Psoas muscle (tissue), 8 donors: ENCODE results near the gene CARMIL1. TPM values are rescaled to one million over a fixed set of nuclear protein-coding genes. Genes with fewer than 3 reads are reported as not detected.

Experiments used
- ATAC-seq, 4 donors: fragments of 200-7000 bp; cut with Tn5 transposase; one replicate each; pipeline ENCODE4 v1.9.1; 2020; ENCODE audit warnings: moderate library complexity in 3 of 4, mild to moderate bottlenecking in 2 of 4
- DNase-seq, 2 donors: peaks; one replicate each; pipeline ENCODE4 v3.0.0-alpha.2; 2020
- H3K27ac ChIP-seq: fragments of 200-600 bp; one replicate; pipeline ENCODE4 v1.8.0; 2022
- H3K27me3 ChIP-seq, 3 donors: fragments of 200-600 bp in 1 of 3; one replicate each; pipeline versions ENCODE4 v1.6.1 to v1.8.0; 2013 to 2022; ENCODE audit warnings: low read length in 2 of 3, mild to moderate bottlenecking in 2 of 3, moderate library complexity in 1 of 3; ENCODE audit not compliant: insufficient read depth in 3 of 3
- H3K36me3 ChIP-seq, 2 donors: fragments of 200-600 bp in 1 of 2; one replicate each; pipeline versions ENCODE4 v1.6.1 to v1.8.0; 2013 to 2022; ENCODE audit warnings: low read depth in 1 of 2, mild to moderate bottlenecking in 1 of 2, moderate library complexity in 1 of 2; ENCODE audit not compliant: insufficient read depth in 1 of 2
- H3K4me1 ChIP-seq: fragments of 200-600 bp; one replicate; pipeline ENCODE4 v1.8.0; 2022
- H3K4me3 ChIP-seq: fragments of 200-600 bp; one replicate; pipeline ENCODE4 v1.8.0; 2022; ENCODE audit warnings: mild to moderate bottlenecking
- H3K9me3 ChIP-seq: fragments of 200-600 bp; one replicate; pipeline ENCODE4 v1.8.0; 2022
- CTCF ChIP-seq: fragments of 200-600 bp; IDR thresholded peaks from one replicate; pipeline ENCODE4 v1.8.0; 2022; ENCODE audit warnings: antibody characterized with exemption
- WGBS, 3 donors: extraction: QIAGEN DNeasy Blood & Tissue Kit; methylation state at CpG; one replicate each; pipeline versions ENCODE4 v1.1.6 to v1.1.7; 2013; 5-methylcytosine and 5-hydroxymethylcytosine counted together
- intact Hi-C, 2 donors: fragments of 100-400 bp; cut with DNase I; formaldehyde crosslinking; loops; one replicate each; pipeline versions ENCODE4 v1.11.0 to v1.14.2; 2022
- polyA plus RNA-seq, 3 donors: library from polyadenylated mRNA; stranded (reverse); fragments of 200-250 nt; gene quantifications; one replicate each; pipeline ENCODE4 v1.2.3, GENCODE V29; 2013
- total RNA-seq, 4 donors: library from RNA; stranded (reverse); fragmentation: NEBNext Ultra II Directional in 2 of 4; extraction: Animal tissue kit (Norgen Biotek cat#: 25700) in 2 of 4; gene quantifications; one replicate each; pipeline versions ENCODE4 v1.2.1 to v1.2.4, GENCODE V29; 2021 to 2023
- donor health status: healthy with polysubstance abuse.
- donor health status: DM: no; HTN: no; CAD: no; lungs with moderate emphysema.
- donor health status: Bipolar disorder and iron deficiency.
- donor health status: healthy.
- donor health status: DM: yes; HTN: yes; CAD: no.
- donor health status: DM: no; HTN: no; CAD: no.
- donor health status: DM: no; HTN: no; CAD: no.
- donor health status: DM: yes; HTN: yes; CAD: no.

The CARMIL1 gene
- total and polyA plus RNA-seq, 7 donors: 0.11 to 1.0 (median 0.76) TPM

GRCh38 chr6:25237579-25237978, 41.6 kb upstream of the CARMIL1 start:
- ATAC-seq (no peak), DNase-seq (no peak)
- no peak for TF ChIP-seq CTCF
- Histone ChIP-seq H3K4me1 (no peaks in the 10 kb centered on the region), H3K27ac (no peak overlapping the region), H3K9me3 (no peaks in the 10 kb centered on the region), H3K27me3 (no peaks in the 10 kb centered on the region), H3K4me3 (no peak overlapping the region), H3K36me3 (no peaks in the 10 kb centered on the region)
- intact Hi-C loops: no loop called here
- WGBS, 3 donors: 87 to 94% (median 89%) methylated on average over 3 of the region's 3 CpGs

GRCh38 chr6:25239059-25239458, 40.1 kb upstream of the CARMIL1 start:
- no peak for DNase-seq
- intact Hi-C loops: no loop called here
- H3K9me3 ChIP-seq: no peaks in the 10 kb centered on the region
- no peak overlapping the region for H3K4me3 ChIP-seq
- no peak for TF ChIP-seq CTCF
- no peaks in the 10 kb centered on the region for H3K36me3 ChIP-seq
- H3K4me1 ChIP-seq: no peaks in the 10 kb centered on the region
- H3K27me3 ChIP-seq: no peaks in the 10 kb centered on the region
- H3K27ac ChIP-seq: no peak overlapping the region
- no peak for ATAC-seq

GRCh38 chr6:25239498-25239897, 39.7 kb upstream of the CARMIL1 start:
- no peak overlapping the region for H3K4me3 ChIP-seq
- intact Hi-C loops: no loop called here
- H3K9me3 ChIP-seq: no peaks in the 10 kb centered on the region
- no peaks in the 10 kb centered on the region for H3K36me3 ChIP-seq
- 55 to 67% (median 59%) methylated on average over 1 of the region's 1 CpG for WGBS, 3 donors
- DNase-seq (no peak), ATAC-seq (no peak)
- H3K4me1 ChIP-seq: no peaks in the 10 kb centered on the region
- no peak for TF ChIP-seq CTCF
- no peaks in the 10 kb centered on the region for H3K27me3 ChIP-seq
- H3K27ac ChIP-seq: no peak overlapping the region

GRCh38 chr6:25242567-25242966, 36.6 kb upstream of the CARMIL1 start:
- no peak for ATAC-seq
- 87 to 88% (median 87%) methylated on average over 2 of the region's 2 CpGs for WGBS, 3 donors
- Histone ChIP-seq H3K27ac (no peak overlapping the region), H3K4me3 (no peak overlapping the region), H3K27me3 (no peaks in the 10 kb centered on the region), H3K9me3 (no peaks in the 10 kb centered on the region), H3K36me3 (no peaks in the 10 kb centered on the region), H3K4me1 (no peaks in the 10 kb centered on the region)
- DNase-seq: no peak
- TF ChIP-seq CTCF: no peak
- intact Hi-C loops: no loop called here

GRCh38 chr6:25244865-25245264, 34.3 kb upstream of the CARMIL1 start:
- DNase-seq: no peak
- Histone ChIP-seq H3K36me3 (no peaks in the 10 kb centered on the region), H3K27me3 (no peaks in the 10 kb centered on the region), H3K4me1 (no peaks in the 10 kb centered on the region), H3K27ac (no peak overlapping the region), H3K9me3 (no peaks in the 10 kb centered on the region), H3K4me3 (no peak overlapping the region)
- no peak for TF ChIP-seq CTCF
- ATAC-seq: no peak
- intact Hi-C loops: no loop called here
